ENCODE results near the gene CDC42EP3. TPM values are rescaled to one million over a fixed set of nuclear protein-coding genes. Genes with fewer than 3 reads are reported as not detected.

Gene CDC42EP3
- polyA plus RNA-seq, 1 donor from 2014 or later: 25.2 TPM

DNA sequence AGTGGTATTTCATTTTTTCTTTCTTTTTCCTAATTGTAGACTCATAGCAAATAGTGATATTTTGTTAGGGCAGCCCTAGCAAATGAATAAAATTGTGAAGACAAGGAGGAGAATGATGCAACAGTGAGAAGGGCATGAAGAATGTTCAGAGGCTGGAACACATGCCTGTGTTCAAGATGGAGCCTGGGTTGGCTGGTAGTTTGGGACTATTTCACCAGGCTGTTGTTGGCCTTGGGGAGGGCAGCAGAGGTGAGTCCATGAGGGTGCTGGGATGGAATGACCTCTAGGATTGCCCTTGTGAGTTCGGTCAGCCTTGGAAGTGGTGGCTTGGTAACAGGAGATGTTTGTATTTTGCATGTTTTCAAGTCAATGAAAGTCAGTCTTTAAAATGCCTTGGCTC lies 10.1 kb upstream of the CDC42EP3 start:
- H3K27ac ChIP-seq (ENCODE audit: low read length): no peak overlapping the region
- no peak overlapping the region for H3K4me3 ChIP-seq (ENCODE audit: low read length)
- no peaks in the 10 kb centered on the region for H3F3A ChIP-seq (ENCODE audit: insufficient read depth, low read length, poor library complexity, severe bottlenecking)
- H4K20me1 ChIP-seq (ENCODE audit: insufficient read depth): no peaks in the 10 kb centered on the region
- H3K27me3 ChIP-seq (ENCODE audit: insufficient read depth, low read depth, low read length): no peaks in the 10 kb centered on the region
- H3K36me3 ChIP-seq (ENCODE audit: insufficient read depth, low read length): no peaks in the 10 kb centered on the region
- H3K79me2 ChIP-seq (replicated peaks; ENCODE audit: insufficient read depth, low read length): no peaks in the 10 kb centered on the region
- H3K9me2 ChIP-seq (ENCODE audit: insufficient read depth, low read length): no peaks in the 10 kb centered on the region
- H3K9ac ChIP-seq (ENCODE audit: low read length): no peak overlapping the region
- H2AFZ ChIP-seq (ENCODE audit: low read depth, low read length): no peak overlapping the region
- TF ChIP-seq, protein P1, sequence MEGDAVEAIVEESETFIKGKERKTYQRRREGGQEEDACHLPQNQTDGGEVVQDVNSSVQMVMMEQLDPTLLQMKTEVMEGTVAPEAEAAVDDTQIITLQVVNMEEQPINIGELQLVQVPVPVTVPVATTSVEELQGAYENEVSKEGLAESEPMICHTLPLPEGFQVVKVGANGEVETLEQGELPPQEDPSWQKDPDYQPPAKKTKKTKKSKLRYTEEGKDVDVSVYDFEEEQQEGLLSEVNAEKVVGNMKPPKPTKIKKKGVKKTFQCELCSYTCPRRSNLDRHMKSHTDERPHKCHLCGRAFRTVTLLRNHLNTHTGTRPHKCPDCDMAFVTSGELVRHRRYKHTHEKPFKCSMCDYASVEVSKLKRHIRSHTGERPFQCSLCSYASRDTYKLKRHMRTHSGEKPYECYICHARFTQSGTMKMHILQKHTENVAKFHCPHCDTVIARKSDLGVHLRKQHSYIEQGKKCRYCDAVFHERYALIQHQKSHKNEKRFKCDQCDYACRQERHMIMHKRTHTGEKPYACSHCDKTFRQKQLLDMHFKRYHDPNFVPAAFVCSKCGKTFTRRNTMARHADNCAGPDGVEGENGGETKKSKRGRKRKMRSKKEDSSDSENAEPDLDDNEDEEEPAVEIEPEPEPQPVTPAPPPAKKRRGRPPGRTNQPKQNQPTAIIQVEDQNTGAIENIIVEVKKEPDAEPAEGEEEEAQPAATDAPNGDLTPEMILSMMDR (IDR thresholded peaks at IDR 0.05; ENCODE audit: poor library complexity, severe bottlenecking): no peak
- TF ChIP-seq POLR2AphosphoS5 (IDR thresholded peaks at IDR 0.05) (no peak), SMC3 (conservative IDR thresholded peaks at IDR 0.05; ENCODE audit: poor library complexity) (no peak)
- H3K9me3 ChIP-seq (ENCODE audit: low read length): no peaks in the 10 kb centered on the region
- no peak overlapping the region for H3K4me2 ChIP-seq (ENCODE audit: low read length)

DNA sequence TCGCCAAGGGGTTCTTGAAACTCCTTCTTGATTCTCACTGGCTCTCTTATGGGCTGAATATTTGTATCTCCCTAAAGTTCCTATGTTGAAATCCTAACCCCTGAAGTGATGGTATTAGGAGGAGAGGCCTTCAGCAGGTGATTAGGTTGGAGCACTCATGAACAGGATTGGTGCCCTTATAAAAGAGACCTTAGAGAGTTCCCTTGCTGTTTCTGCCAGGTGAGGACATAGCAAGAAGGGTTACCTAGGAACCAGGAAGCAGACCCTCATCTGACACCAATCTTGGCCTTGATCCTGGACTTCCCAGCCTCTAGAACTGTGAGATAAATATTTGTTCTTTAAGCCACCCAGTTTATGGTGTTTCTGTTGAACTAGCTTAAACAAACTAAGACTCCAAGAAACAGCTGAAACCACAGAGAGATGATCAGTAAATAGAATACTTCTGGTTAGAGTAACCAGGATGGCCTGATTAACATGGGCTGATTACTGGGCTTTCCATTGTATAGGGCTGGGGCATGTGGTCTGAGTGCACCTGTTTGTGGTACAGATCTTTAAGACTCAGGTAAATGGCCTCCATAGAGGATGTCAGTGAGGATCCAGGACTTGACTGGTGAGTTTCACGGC lies 7.7 kb upstream of the CDC42EP3 start:
- no peak overlapping the region for H3K4me3 ChIP-seq (ENCODE audit: low read length)
- H3K9me2 ChIP-seq (ENCODE audit: insufficient read depth, low read length): no peaks in the 10 kb centered on the region
- no peaks in the 10 kb centered on the region for H3F3A ChIP-seq (ENCODE audit: insufficient read depth, low read length, poor library complexity, severe bottlenecking)
- H3K27me3 ChIP-seq (ENCODE audit: insufficient read depth, low read depth, low read length): no peaks in the 10 kb centered on the region
- H3K36me3 ChIP-seq (ENCODE audit: insufficient read depth, low read length): no peaks in the 10 kb centered on the region
- H3K9me3 ChIP-seq (ENCODE audit: low read length): no peaks in the 10 kb centered on the region
- no peak for TF ChIP-seq EZH2 (IDR thresholded peaks at IDR 0.05; ENCODE audit: borderline replicate concordance, insufficient read depth, low read length, poor library complexity, severe bottlenecking)
- no peak for TF ChIP-seq TAF1 (IDR thresholded peaks at IDR 0.05; ENCODE audit: low read depth)
- TF ChIP-seq SMC3 (conservative IDR thresholded peaks at IDR 0.05; ENCODE audit: poor library complexity): no peak
- TF ChIP-seq EP300 (conservative IDR thresholded peaks at IDR 0.05; ENCODE audit: poor library complexity, severe bottlenecking): no peak
- TF ChIP-seq MXI1 (conservative IDR thresholded peaks at IDR 0.05; ENCODE audit: poor library complexity, severe bottlenecking): no peak
- TF ChIP-seq, protein P1 (IDR thresholded peaks at IDR 0.05; ENCODE audit: poor library complexity, severe bottlenecking): no peak
- TF ChIP-seq POLR2AphosphoS5 (IDR thresholded peaks at IDR 0.05): no peak
- TF ChIP-seq RAD21 (conservative IDR thresholded peaks at IDR 0.05): no peak
- no peak for TF ChIP-seq REST (IDR thresholded peaks at IDR 0.05; ENCODE audit: borderline replicate concordance)
- H2AFZ ChIP-seq (ENCODE audit: low read depth, low read length): no peak overlapping the region
- H4K20me1 ChIP-seq (ENCODE audit: insufficient read depth): no peaks in the 10 kb centered on the region
- no peak overlapping the region for H3K9ac ChIP-seq (ENCODE audit: low read length)
- H3K79me2 ChIP-seq (replicated peaks; ENCODE audit: insufficient read depth, low read length): no peaks in the 10 kb centered on the region
- H3K27ac ChIP-seq (ENCODE audit: low read length): no peak overlapping the region
- no peak overlapping the region for H3K4me2 ChIP-seq (ENCODE audit: low read length)

Data from neural cell (in vitro differentiated cells).